Keratinocyte (primary cell): ENCODE measurements around the gene GIPR. TPM values are rescaled to one million over a fixed set of nuclear protein-coding genes. Genes with fewer than 3 reads are reported as not detected.

Experiments used
- DNase-seq: peaks from one replicate; pipeline ENCODE4 v3.0.0-alpha.2; 2011; ENCODE audit warnings: low read depth, missing footprints, low spot score
- FAIRE-seq: peaks from 2 replicates; lab custom pipeline; 2011; peaks lifted over from hg19 to GRCh38; lab: Jason Lieb, UNC
- H2AFZ ChIP-seq: 2 replicates; pipeline ENCODE4 v1.6.0; 2012; ENCODE audit warnings: low read length, control low read depth, inconsistent platforms; ENCODE audit not compliant: control insufficient read depth
- H3K27ac ChIP-seq: 2 replicates; pipeline ENCODE4 v1.5.1; 2011; ENCODE audit warnings: low read length; ENCODE audit not compliant: control insufficient read depth, insufficient read depth
- H3K27me3 ChIP-seq: 3 replicates; pipeline ENCODE4 v1.6.0; 2011; ENCODE audit warnings: low read length; ENCODE audit not compliant: control insufficient read depth, insufficient read depth; ENCODE audit errors: extremely low read depth
- H3K36me3 ChIP-seq, 2 experiments: 2 replicates in 1 of 2; 3 replicates in 1 of 2; pipeline ENCODE4 v1.5.1; 2011; ENCODE audit warnings: low read length in 2 of 2, mild to moderate bottlenecking in 1 of 2; ENCODE audit not compliant: control insufficient read depth in 2 of 2, insufficient read depth in 2 of 2; ENCODE audit errors: extremely low read depth in 1 of 2
- H3K4me1 ChIP-seq: 3 replicates; pipeline ENCODE4 v1.5.1; 2011; ENCODE audit warnings: low read length; ENCODE audit not compliant: control insufficient read depth, insufficient read depth; ENCODE audit errors: extremely low read depth
- H3K4me2 ChIP-seq: 3 replicates; pipeline ENCODE4 v1.6.0; 2011; ENCODE audit warnings: low read depth, low read length; ENCODE audit not compliant: control insufficient read depth, insufficient read depth; ENCODE audit errors: extremely low read depth
- H3K4me3 ChIP-seq, 3 experiments: fragments of 200-600 bp in 1 of 3; sonication (generic) in 1 of 3; 2 replicates in 2 of 3; 3 replicates in 1 of 3; pipeline ENCODE4 v1.5.1; 2011 to 2016; ENCODE audit warnings: low read length in 3 of 3, mild to moderate bottlenecking in 3 of 3, control low read depth in 2 of 3, inconsistent platforms in 1 of 3, low read depth in 1 of 3, mixed read lengths in 1 of 3, mixed run types in 1 of 3, moderate library complexity in 1 of 3; ENCODE audit not compliant: control insufficient read depth in 2 of 3, insufficient read depth in 2 of 3; ENCODE audit errors: extremely low read depth in 1 of 3
- H3K79me2 ChIP-seq: 2 replicates; pipeline ENCODE4 v1.6.0; 2012; ENCODE audit warnings: low read length; ENCODE audit not compliant: control insufficient read depth, insufficient read depth
- H3K9ac ChIP-seq: 3 replicates; pipeline ENCODE4 v1.6.0; 2011; ENCODE audit warnings: low read length; ENCODE audit not compliant: control insufficient read depth, insufficient read depth; ENCODE audit errors: extremely low read depth
- H3K9me1 ChIP-seq: 3 replicates; pipeline ENCODE4 v1.6.0; 2011; ENCODE audit warnings: low read length; ENCODE audit not compliant: control insufficient read depth, insufficient read depth; ENCODE audit errors: extremely low read depth
- H3K9me3 ChIP-seq: 2 replicates; pipeline ENCODE4 v1.5.1; 2012; ENCODE audit warnings: low read depth, low read length; ENCODE audit not compliant: control insufficient read depth
- H4K20me1 ChIP-seq: 3 replicates; pipeline ENCODE4 v1.6.0; 2011; ENCODE audit warnings: low read length; ENCODE audit not compliant: control insufficient read depth, insufficient read depth; ENCODE audit errors: extremely low read depth
- EZH2 ChIP-seq: IDR thresholded peaks from one replicate; pipeline ENCODE4 v1.6.1; 2012; ENCODE audit warnings: inconsistent platforms, mild to moderate bottlenecking, low read length, moderate library complexity
- dilution Hi-C: fragments of 300-500 bp; cut with MboI; formaldehyde crosslinking; loops from one replicate; pipeline ENCODE4 v1.7.0; 2020; ENCODE audit warnings: low sequenced_read_pairs; ENCODE audit not compliant: extremely low pct_ligation_motif_present
- polyA plus RNA-seq, 5 experiments: library from polyadenylated mRNA; depleted of rRNA in 3 of 5; stranded (reverse) in 3 of 5; stranded (forward) in 1 of 5; unstranded in 1 of 5; fragments of >200 nt; gene quantifications; 1 replicate in 1 of 5; 2 replicates in 3 of 5; 3 replicates in 1 of 5; pipeline versions ENCODE4 v1.2.1 to v1.2.3, GENCODE V29; 2011 to 2012; ENCODE audit warnings: missing spikeins in 2 of 5, low read depth in 1 of 5, low replicate concordance in 1 of 5
- TF ChIP-seq, protein P1 (sequence below), 3 experiments: IDR thresholded peaks in 1 of 3; conservative IDR thresholded peaks in 1 of 3; optimal IDR thresholded peaks in 1 of 3; 2 replicates in 2 of 3; 3 replicates in 1 of 3; pipeline versions ENCODE3 to v1.5.1; 2011; ENCODE audit warnings: low read length in 3 of 3, mild to moderate bottlenecking in 3 of 3, moderate library complexity in 2 of 3, control low read depth in 1 of 3, inconsistent platforms in 1 of 3; ENCODE audit not compliant: insufficient read depth in 2 of 3; ENCODE audit errors: extremely low read depth in 1 of 3

GIPR gene
- polyA plus RNA-seq, 1 donor (not counting 4 experiments of a cell fraction or from before 2014, with no cell fraction given), result 1.4 TPM

DNA sequence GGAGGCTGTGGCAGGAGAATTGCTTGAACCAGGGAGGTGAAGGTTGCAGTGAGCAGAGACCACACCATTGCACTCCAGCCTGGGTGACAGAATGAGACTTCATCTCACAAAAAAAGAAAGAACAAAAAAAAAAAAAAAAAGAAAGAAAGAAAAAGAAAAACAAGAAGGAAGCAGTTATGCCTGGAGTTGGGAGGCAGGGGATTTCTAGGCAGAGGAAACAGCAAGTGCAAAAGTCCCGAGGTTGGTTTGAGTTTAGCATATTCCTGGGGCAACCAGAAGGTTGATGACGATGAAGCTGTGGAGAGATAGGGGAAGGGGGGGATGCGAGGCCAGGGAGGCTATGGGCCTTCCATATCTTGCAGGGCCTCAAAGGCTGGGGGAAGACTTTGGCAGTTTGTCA, 17.3 kb upstream of the GIPR start:
- FAIRE-seq (no peak), DNase-seq (no peak)
- no peaks in the 10 kb centered on the region for H3K27me3 ChIP-seq
- H3K9me3 ChIP-seq, result no peaks in the 10 kb centered on the region
- no peak overlapping the region for H3K4me3 ChIP-seq
- no peaks in the 10 kb centered on the region for H3K4me1 ChIP-seq
- no peaks in the 10 kb centered on the region for H3K79me2 ChIP-seq
- no peak overlapping the region for H2AFZ ChIP-seq
- H4K20me1 ChIP-seq, result no peaks in the 10 kb centered on the region
- no peaks in the 10 kb centered on the region for H3K36me3 ChIP-seq
- no peaks in the 10 kb centered on the region for H3K9me1 ChIP-seq
- no peak overlapping the region for H3K27ac ChIP-seq
- no peak overlapping the region for H3K9ac ChIP-seq
- no peak for TF ChIP-seq EZH2
- TF ChIP-seq, protein P1, sequence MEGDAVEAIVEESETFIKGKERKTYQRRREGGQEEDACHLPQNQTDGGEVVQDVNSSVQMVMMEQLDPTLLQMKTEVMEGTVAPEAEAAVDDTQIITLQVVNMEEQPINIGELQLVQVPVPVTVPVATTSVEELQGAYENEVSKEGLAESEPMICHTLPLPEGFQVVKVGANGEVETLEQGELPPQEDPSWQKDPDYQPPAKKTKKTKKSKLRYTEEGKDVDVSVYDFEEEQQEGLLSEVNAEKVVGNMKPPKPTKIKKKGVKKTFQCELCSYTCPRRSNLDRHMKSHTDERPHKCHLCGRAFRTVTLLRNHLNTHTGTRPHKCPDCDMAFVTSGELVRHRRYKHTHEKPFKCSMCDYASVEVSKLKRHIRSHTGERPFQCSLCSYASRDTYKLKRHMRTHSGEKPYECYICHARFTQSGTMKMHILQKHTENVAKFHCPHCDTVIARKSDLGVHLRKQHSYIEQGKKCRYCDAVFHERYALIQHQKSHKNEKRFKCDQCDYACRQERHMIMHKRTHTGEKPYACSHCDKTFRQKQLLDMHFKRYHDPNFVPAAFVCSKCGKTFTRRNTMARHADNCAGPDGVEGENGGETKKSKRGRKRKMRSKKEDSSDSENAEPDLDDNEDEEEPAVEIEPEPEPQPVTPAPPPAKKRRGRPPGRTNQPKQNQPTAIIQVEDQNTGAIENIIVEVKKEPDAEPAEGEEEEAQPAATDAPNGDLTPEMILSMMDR (optimal IDR thresholded peaks at IDR 0.05 in 1 of 3, IDR thresholded peaks at IDR 0.05 in 1 of 3, conservative IDR thresholded peaks at IDR 0.05 in 1 of 3; ENCODE audit: extremely low read depth in 1 of 3, insufficient read depth in 2 of 3, low read length in 3 of 3), result no peak
- no peak overlapping the region for H3K4me2 ChIP-seq
- dilution Hi-C loops, result no loop called here

- no peaks in the 10 kb centered on the region for H3K36me3 ChIP-seq
- DNase-seq (no peak), FAIRE-seq (no peak)
- no peak overlapping the region for H3K4me2 ChIP-seq
- H3K27ac ChIP-seq, result no peak overlapping the region
- TF ChIP-seq, protein P1 (optimal IDR thresholded peaks at IDR 0.05 in 1 of 3, IDR thresholded peaks at IDR 0.05 in 1 of 3, conservative IDR thresholded peaks at IDR 0.05 in 1 of 3; ENCODE audit: extremely low read depth in 1 of 3, insufficient read depth in 2 of 3, low read length in 3 of 3), result no peak
- no peak for TF ChIP-seq EZH2
- no peaks in the 10 kb centered on the region for H3K9me1 ChIP-seq
- no peaks in the 10 kb centered on the region for H3K79me2 ChIP-seq
- no peaks in the 10 kb centered on the region for H3K4me1 ChIP-seq
- peaks cover 4% of the 10 kb centered on the region for H3K27me3 ChIP-seq
- H3K9me3 ChIP-seq, result no peaks in the 10 kb centered on the region
- no peak overlapping the region for H3K4me3 ChIP-seq
- no peak overlapping the region for H3K9ac ChIP-seq
- no peak overlapping the region for H2AFZ ChIP-seq
- dilution Hi-C loops, result no loop called here
- H4K20me1 ChIP-seq, result no peaks in the 10 kb centered on the region
These were observed 14.4 kb upstream of the GIPR start for GRCh38 chr19:45653634-45654033.
